Loucy (cell line): ENCODE data around the gene SULT1E1.

Source experiments
- CTCF ChIP-seq: fragments of 200-600 bp; sonication (generic); conservative IDR thresholded peaks from 2 replicates; pipeline ENCODE4 v1.5.1; 2014; ENCODE audit warnings: mild to moderate bottlenecking, antibody characterized with exemption, low read length
- EZH2phosphoT487 ChIP-seq: fragments of 200-600 bp; IDR thresholded peaks from 2 replicates; pipeline ENCODE4 v1.6.1; 2018; ENCODE audit warnings: antibody characterized with exemption, mild to moderate bottlenecking, moderate library complexity, borderline replicate concordance

GRCh38 chr4:69822198-69822597, 37.7 kb downstream of the SULT1E1 start:
- TF ChIP-seq CTCF = no peak
- no peak for TF ChIP-seq EZH2phosphoT487
